Neural progenitor cell (in vitro differentiated cells): Measurements from ENCODE around the gene TEX14. TPM values are rescaled to one million over a fixed set of nuclear protein-coding genes. Genes with fewer than 3 reads are reported as not detected.

ENCODE experiments used
- DNase-seq: peaks from one replicate; pipeline ENCODE4 v3.0.0-alpha.2; 2016; ENCODE audit warnings: low spot score
- H2AFZ ChIP-seq: fragments of 200-600 bp; sonication (generic); replicated peaks from 2 replicates; pipeline ENCODE4 v1.6.1; 2016; ENCODE audit warnings: antibody characterized with exemption
- H3F3A ChIP-seq: fragments of 200-600 bp; sonication (generic); 2 replicates; pipeline ENCODE4 v1.6.1; 2016; ENCODE audit warnings: antibody characterized with exemption, low read depth
- H3K27ac ChIP-seq: fragments of 200-600 bp; sonication (generic); 2 replicates; pipeline ENCODE4 v1.5.1; 2016; ENCODE audit warnings: mild to moderate bottlenecking
- H3K27me3 ChIP-seq: fragments of 200-600 bp; sonication (generic); 2 replicates; pipeline ENCODE4 v1.6.1; 2016; ENCODE audit warnings: mild to moderate bottlenecking, moderate library complexity
- H3K36me3 ChIP-seq: fragments of 200-600 bp; sonication (generic); 2 replicates; pipeline ENCODE4 v1.5.1; 2016
- H3K4me1 ChIP-seq: fragments of 200-600 bp; sonication (generic); 2 replicates; pipeline ENCODE4 v1.6.1; 2016; ENCODE audit warnings: mixed run types
- H3K4me2 ChIP-seq: fragments of 200-600 bp; sonication (generic); 2 replicates; pipeline ENCODE4 v1.6.1; 2016
- H3K4me3 ChIP-seq: fragments of 200-600 bp; sonication (generic); 2 replicates; pipeline ENCODE4 v1.5.1; 2016
- H3K79me2 ChIP-seq: fragments of 200-600 bp; sonication (generic); 2 replicates; pipeline ENCODE4 v1.6.1; 2016; ENCODE audit warnings: low read depth
- H3K9ac ChIP-seq: fragments of 200-600 bp; sonication (generic); 2 replicates; pipeline ENCODE4 v1.6.1; 2016
- H3K9me3 ChIP-seq: fragments of 200-600 bp; sonication (generic); 2 replicates; pipeline ENCODE4 v1.5.1; 2016; ENCODE audit warnings: low read depth
- H4K20me1 ChIP-seq: fragments of 200-600 bp; sonication (generic); 2 replicates; pipeline ENCODE4 v1.6.1; 2016; ENCODE audit warnings: low read depth
- H3K27ac Mint-ChIP-seq: 3 replicates; pipeline ENCODE4 v1.8.0; 2021; ENCODE audit warnings: mixed read lengths
- H3K27me3 Mint-ChIP-seq: 2 replicates; pipeline ENCODE4 v1.8.0; 2022; ENCODE audit warnings: low read depth, mild to moderate bottlenecking, inconsistent platforms, moderate library complexity, mixed read lengths; ENCODE audit not compliant: insufficient read depth
- H3K36me3 Mint-ChIP-seq: 3 replicates; pipeline ENCODE4 v1.8.0; 2021; ENCODE audit warnings: mixed read lengths
- H3K4me1 Mint-ChIP-seq: 3 replicates; pipeline ENCODE4 v1.8.0; 2021; ENCODE audit warnings: mixed read lengths
- H3K4me3 Mint-ChIP-seq: 3 replicates; pipeline ENCODE4 v1.8.0; 2021; ENCODE audit warnings: mild to moderate bottlenecking, moderate library complexity, mixed read lengths
- H3K9me3 Mint-ChIP-seq: 3 replicates; pipeline ENCODE4 v1.8.0; 2020; ENCODE audit warnings: mixed read lengths
- EZH2 ChIP-seq: fragments of 200-600 bp; sonication (generic); IDR thresholded peaks from 2 replicates; pipeline ENCODE4 v1.6.1; 2017; ENCODE audit warnings: antibody characterized with exemption, mild to moderate bottlenecking, moderate library complexity
- EZH2phosphoT487 ChIP-seq: fragments of 200-600 bp; sonication (generic); IDR thresholded peaks from 2 replicates; pipeline ENCODE4 v1.6.1; 2017; ENCODE audit warnings: antibody characterized with exemption
- small RNA-seq: library from RNA; depleted of rRNA; stranded (forward); fragments of <200 nt; gene quantifications from one replicate; pipeline ENCODE3, GENCODE V24; 2015
- total RNA-seq: library from RNA; depleted of rRNA; stranded (reverse); fragments of >200 nt; gene quantifications from 2 replicates; pipeline ENCODE4 v1.2.3, GENCODE V29; 2015; ENCODE audit warnings: low replicate concordance
- TF ChIP-seq, protein P1 (sequence below): fragments of 200-600 bp; sonication (generic); IDR thresholded peaks from 2 replicates; pipeline ENCODE4 v1.5.1; 2017; ENCODE audit warnings: antibody characterized with exemption, mild to moderate bottlenecking

TEX14 gene
- total RNA-seq, 1 donor from 2014 or later = 0.09 TPM

DNA sequence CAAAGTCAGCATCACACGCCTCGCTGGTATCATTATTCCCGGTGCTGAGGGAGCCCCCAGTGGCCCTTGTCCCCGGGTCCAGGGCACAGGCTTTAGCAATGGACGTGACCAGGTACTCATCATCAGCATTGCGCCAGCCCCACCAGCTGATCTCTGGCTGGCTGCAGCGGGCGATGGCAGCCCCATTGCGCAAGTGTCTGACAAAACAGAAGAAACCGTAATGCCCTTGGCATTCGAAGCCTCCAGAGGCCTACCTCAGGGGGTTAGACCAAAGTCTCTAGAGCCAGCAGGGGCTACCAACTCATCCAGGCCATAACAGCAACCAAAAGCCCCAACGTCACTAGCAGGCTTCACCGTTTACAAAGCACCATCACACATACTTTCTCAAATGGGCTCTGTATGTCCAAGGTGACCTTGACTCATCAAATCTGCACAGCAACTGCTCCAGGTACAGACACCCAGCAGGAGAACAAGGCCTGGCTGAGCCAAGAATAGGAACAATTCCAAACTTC, 184.7 kb downstream of the TEX14 start:
- Histone ChIP-seq H3K4me1 (no peaks in the 10 kb centered on the region), H3K27ac (no peak overlapping the region), H3K9ac (no peak overlapping the region), H3K9me3 (no peaks in the 10 kb centered on the region), H3F3A (no peaks in the 10 kb centered on the region), H3K27me3 (no peaks in the 10 kb centered on the region), H3K36me3 (peaks cover 10% of the 10 kb centered on the region), H4K20me1 (peaks cover 1% of the 10 kb centered on the region), H2AFZ (no peak overlapping the region), H3K4me3 (no peak overlapping the region), H3K79me2 (peaks cover 2% of the 10 kb centered on the region), H3K4me2 (no peak overlapping the region)
- H3K27me3 Mint-ChIP-seq = no peaks in the 10 kb centered on the region
- H3K36me3 Mint-ChIP-seq = peaks cover 47% of the 10 kb centered on the region
- H3K4me1 Mint-ChIP-seq = no peaks in the 10 kb centered on the region
- TF ChIP-seq, protein P1, sequence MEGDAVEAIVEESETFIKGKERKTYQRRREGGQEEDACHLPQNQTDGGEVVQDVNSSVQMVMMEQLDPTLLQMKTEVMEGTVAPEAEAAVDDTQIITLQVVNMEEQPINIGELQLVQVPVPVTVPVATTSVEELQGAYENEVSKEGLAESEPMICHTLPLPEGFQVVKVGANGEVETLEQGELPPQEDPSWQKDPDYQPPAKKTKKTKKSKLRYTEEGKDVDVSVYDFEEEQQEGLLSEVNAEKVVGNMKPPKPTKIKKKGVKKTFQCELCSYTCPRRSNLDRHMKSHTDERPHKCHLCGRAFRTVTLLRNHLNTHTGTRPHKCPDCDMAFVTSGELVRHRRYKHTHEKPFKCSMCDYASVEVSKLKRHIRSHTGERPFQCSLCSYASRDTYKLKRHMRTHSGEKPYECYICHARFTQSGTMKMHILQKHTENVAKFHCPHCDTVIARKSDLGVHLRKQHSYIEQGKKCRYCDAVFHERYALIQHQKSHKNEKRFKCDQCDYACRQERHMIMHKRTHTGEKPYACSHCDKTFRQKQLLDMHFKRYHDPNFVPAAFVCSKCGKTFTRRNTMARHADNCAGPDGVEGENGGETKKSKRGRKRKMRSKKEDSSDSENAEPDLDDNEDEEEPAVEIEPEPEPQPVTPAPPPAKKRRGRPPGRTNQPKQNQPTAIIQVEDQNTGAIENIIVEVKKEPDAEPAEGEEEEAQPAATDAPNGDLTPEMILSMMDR = no peak
- TF ChIP-seq EZH2 (no peak), EZH2phosphoT487 (no peak)
- H3K4me3 Mint-ChIP-seq = no peak overlapping the region
- H3K27ac Mint-ChIP-seq = no peak overlapping the region
- DNase-seq = no peak
- H3K9me3 Mint-ChIP-seq = no peaks in the 10 kb centered on the region

Small RNAs within 50 kb of the gene (small RNA-seq; reads per million reads assigned to genes)
- gene AC011195.1 = not detected
- gene RF00012 = not detected
- gene RNU1-108P = not detected
- gene RNU1-52P = not detected
- 0.98 reads per million, percentile 77 among the genes with 10 or more reads in this experiment for gene RNU1-85P

Other genes starting within 250 kb of the TEX14 start
- gene HSF5, start 203.6 kb downstream of the TEX14 start, total RNA-seq = 0.03 TPM in 1 of 2 replicates, not detected in the other
- gene MTMR4, start 177.4 kb downstream of the TEX14 start, total RNA-seq = 34.0 and 39.8 TPM in 2 replicates
- 30.2 and 67.6 TPM in 2 replicates for gene RAD51C, start 557 bp upstream of the TEX14 start, total RNA-seq
- 13.2 and 18.8 TPM in 2 replicates for gene PPM1E, start 63.8 kb upstream of the TEX14 start, total RNA-seq